Stimulated activated CD4-positive, alpha-beta T cell treated with anti-CD3 and anti-CD28 coated beads, Interleukin-4, amount 100 ng/mL, for 24 hours (primary cell): ENCODE data around the gene IRS2.

Experiments
- DNase-seq: peaks from one replicate; pipeline ENCODE4 v3.0.0-alpha.2; 2020

The IRS2 gene

GRCh38 chr13:109778102-109778542 lies 8.3 kb downstream of the IRS2 start:
- no peak for DNase-seq

GRCh38 chr13:109776575-109776974 lies 9.8 kb downstream of the IRS2 start:
- DNase-seq, result no peak

- no peak for DNase-seq
Observed at GRCh38 chr13:109773786-109774185, 12.6 kb downstream of the IRS2 start.

- no peak for DNase-seq
Observed at GRCh38 chr13:109773276-109773675, 13.1 kb downstream of the IRS2 start.

- no peak for DNase-seq
Observed at GRCh38 chr13:109771926-109772325, 14.5 kb downstream of the IRS2 start.

GRCh38 chr13:109770436-109770835 lies 15.9 kb downstream of the IRS2 start:
- DNase-seq, result no peak

- no peak for DNase-seq
Observed at GRCh38 chr13:109769921-109770320, 16.5 kb downstream of the IRS2 start.

GRCh38 chr13:109769275-109769674 lies 17.1 kb downstream of the IRS2 start:
- DNase-seq, result no peak

GRCh38 chr13:109768616-109769015 lies 17.8 kb downstream of the IRS2 start:
- no peak for DNase-seq

GRCh38 chr13:109768176-109768575 lies 18.2 kb downstream of the IRS2 start:
- no peak for DNase-seq

GRCh38 chr13:109767023-109767422 lies 19.4 kb downstream of the IRS2 start:
- no peak for DNase-seq

- DNase-seq, result no peak
Observed at GRCh38 chr13:109764470-109765291, 21.7 kb downstream of the IRS2 start.

- no peak for DNase-seq
Observed at GRCh38 chr13:109764045-109764444, 22.3 kb downstream of the IRS2 start.

- no peak for DNase-seq
Observed at GRCh38 chr13:109762791-109763190, 23.6 kb downstream of the IRS2 start.

- DNase-seq, result no peak
Observed at GRCh38 chr13:109761695-109762094, 24.7 kb downstream of the IRS2 start.

- DNase-seq, result no peak
Observed at GRCh38 chr13:109760951-109761350, 25.4 kb downstream of the IRS2 start.

- no peak for DNase-seq
Observed at GRCh38 chr13:109760402-109760801, 26.0 kb downstream of the IRS2 start.

GRCh38 chr13:109759609-109760008 lies 26.8 kb downstream of the IRS2 start:
- no peak for DNase-seq

GRCh38 chr13:109758937-109759480 lies 27.4 kb downstream of the IRS2 start:
- no peak for DNase-seq

GRCh38 chr13:109756778-109757177 lies 29.6 kb downstream of the IRS2 start:
- DNase-seq, result no peak

GRCh38 chr13:109755997-109756396 lies 30.4 kb downstream of the IRS2 start:
- DNase-seq, result no peak

GRCh38 chr13:109755551-109755950 lies 30.8 kb downstream of the IRS2 start:
- no peak for DNase-seq

GRCh38 chr13:109751477-109751876 lies 34.9 kb downstream of the IRS2 start:
- DNase-seq, result no peak

- no peak for DNase-seq
Observed at GRCh38 chr13:109750221-109750775, 36.1 kb downstream of the IRS2 start.
